Tibial nerve (tissue), 4 donors: Measurements from ENCODE around the gene ZNF783.

Experiments
- EP300 ChIP-seq, 2 donors: sonication (generic); formaldehyde crosslinking; IDR thresholded peaks; one replicate each; pipeline ENCODE4 v1.6.1; 2017; ENCODE audit warnings: antibody characterized with exemption in 2 of 2, mild to moderate bottlenecking in 1 of 2
- POLR2A ChIP-seq, 2 donors: fragments of 450-650 bp; IDR thresholded peaks; one replicate each; pipeline ENCODE4 v1.6.1; 2017; ENCODE audit warnings: antibody characterized with exemption in 2 of 2, mild to moderate bottlenecking in 2 of 2, moderate library complexity in 2 of 2
- TF ChIP-seq, protein P1 (sequence below), 5 experiments: fragments of 200-600 bp in 3 of 5; fragments of 450-650 bp in 2 of 5; sonication (generic) in 3 of 5; IDR thresholded peaks; one replicate each; pipeline ENCODE4 v1.5.1; 2016 to 2019; ENCODE audit warnings: antibody characterized with exemption in 5 of 5, mild to moderate bottlenecking in 3 of 5, moderate library complexity in 2 of 5

DNA sequence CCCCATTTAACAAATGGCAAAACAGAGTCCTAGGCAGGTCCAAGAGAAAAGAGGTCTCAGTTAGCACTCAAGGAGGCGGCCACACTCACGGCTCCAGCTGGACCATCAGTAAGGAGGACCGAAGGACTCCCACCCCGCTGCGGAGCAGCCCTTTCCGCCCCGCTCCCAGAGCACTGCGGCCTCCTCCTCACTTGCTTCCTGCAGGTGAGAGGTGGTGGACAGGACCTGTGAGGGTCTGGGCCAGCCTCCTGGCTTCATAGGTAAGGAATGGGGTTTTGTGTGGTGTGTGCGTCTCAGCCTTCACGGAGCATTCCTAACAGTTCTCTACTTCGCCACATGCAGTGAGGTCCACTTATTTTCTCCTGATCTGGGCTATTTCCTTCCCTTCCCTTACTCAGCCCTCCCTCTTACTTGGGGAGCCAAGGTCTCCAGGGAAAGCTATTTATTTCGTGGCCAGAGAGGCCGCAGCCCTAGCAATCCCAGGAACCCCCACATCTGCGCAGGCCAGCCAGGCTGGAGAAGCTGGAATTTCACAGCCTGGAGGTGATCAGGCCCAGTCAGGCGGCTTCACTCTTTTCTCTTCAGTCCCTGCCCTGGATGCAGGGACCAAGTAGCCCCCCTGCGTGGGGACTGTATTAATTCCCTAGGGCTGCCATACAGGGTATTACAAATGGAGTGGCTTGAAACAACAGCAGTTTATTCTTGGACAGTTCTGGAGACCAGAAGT is 45.9 kb downstream of the ZNF783 start:
- TF ChIP-seq, protein P1, sequence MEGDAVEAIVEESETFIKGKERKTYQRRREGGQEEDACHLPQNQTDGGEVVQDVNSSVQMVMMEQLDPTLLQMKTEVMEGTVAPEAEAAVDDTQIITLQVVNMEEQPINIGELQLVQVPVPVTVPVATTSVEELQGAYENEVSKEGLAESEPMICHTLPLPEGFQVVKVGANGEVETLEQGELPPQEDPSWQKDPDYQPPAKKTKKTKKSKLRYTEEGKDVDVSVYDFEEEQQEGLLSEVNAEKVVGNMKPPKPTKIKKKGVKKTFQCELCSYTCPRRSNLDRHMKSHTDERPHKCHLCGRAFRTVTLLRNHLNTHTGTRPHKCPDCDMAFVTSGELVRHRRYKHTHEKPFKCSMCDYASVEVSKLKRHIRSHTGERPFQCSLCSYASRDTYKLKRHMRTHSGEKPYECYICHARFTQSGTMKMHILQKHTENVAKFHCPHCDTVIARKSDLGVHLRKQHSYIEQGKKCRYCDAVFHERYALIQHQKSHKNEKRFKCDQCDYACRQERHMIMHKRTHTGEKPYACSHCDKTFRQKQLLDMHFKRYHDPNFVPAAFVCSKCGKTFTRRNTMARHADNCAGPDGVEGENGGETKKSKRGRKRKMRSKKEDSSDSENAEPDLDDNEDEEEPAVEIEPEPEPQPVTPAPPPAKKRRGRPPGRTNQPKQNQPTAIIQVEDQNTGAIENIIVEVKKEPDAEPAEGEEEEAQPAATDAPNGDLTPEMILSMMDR (IDR thresholded peaks at IDR 0.05) = no peak
- TF ChIP-seq POLR2A (IDR thresholded peaks at IDR 0.05) (no peak), EP300 (IDR thresholded peaks at IDR 0.05) (no peak)
